NCI-H2196 treated with DMSO at 0.1 percent for 48 hours (cell line): Measurements from ENCODE around the gene ZGLP1.
A peak's percentile ranks its signal among the peaks of the same experiment; 100 is the strongest.

Experiments used
- DNase-seq: peaks from one replicate; lab custom pipeline; 2025; ENCODE audit not compliant: unreplicated experiment; lab: John Stamatoyannopoulos, UW

The ZGLP1 gene

DNA sequence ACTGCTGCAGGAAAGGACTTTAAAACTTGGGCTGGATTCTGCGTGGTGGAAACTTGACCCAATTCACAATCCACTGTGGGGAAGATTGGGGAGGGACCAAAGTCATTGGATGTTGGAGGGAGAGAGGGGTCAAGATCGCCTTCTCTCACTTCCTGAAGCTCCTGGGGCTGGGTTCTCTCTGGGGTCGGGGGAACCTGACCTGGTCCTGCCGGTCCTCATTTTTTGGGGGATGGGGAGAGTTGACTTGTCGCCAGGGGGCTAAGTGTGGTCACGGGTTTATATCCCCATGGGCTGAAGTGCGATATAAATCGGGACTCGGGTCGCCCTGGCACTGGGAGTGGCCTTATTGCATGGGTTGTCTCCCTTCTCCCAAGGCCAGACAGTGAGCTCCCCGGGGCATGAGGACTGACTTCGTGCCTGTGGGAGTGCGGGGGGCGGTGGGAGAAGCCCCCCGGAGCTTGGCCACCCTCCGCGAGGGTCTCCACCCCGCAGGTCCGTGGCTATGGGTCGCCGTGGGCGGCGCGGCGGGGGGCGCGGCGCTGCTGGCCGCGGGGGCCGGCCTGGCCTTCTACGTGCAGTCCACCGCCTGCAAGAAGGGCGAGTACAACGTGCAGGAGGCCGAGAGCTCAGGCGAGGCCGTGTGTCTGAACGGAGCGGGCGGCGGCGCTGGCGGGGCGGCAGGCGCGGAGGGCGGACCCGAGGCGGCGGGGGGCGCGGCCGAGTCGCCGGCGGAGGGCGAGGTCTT is 13.6 kb downstream of the ZGLP1 start:
- DNase-seq = no peak

DNA sequence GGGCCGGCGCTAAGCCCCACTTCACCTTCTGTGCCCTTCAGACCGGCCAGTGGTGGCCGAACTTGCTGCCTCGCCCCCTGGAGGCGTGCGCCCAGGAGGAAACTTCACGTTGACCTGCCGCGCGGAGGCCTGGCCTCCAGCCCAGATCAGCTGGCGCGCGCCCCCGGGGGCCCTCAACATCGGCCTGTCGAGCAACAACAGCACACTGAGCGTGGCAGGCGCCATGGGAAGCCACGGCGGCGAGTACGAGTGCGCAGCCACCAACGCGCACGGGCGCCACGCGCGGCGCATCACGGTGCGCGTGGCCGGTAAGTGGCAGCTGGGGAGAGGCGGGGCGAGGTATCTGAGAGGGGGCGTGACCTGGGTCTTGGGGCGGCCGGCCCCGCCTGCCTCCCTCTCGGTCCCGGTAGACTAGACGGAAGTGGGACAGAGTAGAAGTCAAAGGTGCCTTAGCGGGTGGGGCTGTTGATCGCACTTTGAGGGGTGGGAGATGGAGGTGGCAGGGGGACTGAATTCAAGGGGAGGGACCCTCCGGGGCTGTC is 14.2 kb downstream of the ZGLP1 start:
- no peak for DNase-seq

GRCh38 chr19:10294368-10294697 is 15.3 kb downstream of the ZGLP1 start:
- DNase-seq = no peak

GRCh38 chr19:10293637-10294367 is 15.8 kb downstream of the ZGLP1 start:
- no peak for DNase-seq

DNA sequence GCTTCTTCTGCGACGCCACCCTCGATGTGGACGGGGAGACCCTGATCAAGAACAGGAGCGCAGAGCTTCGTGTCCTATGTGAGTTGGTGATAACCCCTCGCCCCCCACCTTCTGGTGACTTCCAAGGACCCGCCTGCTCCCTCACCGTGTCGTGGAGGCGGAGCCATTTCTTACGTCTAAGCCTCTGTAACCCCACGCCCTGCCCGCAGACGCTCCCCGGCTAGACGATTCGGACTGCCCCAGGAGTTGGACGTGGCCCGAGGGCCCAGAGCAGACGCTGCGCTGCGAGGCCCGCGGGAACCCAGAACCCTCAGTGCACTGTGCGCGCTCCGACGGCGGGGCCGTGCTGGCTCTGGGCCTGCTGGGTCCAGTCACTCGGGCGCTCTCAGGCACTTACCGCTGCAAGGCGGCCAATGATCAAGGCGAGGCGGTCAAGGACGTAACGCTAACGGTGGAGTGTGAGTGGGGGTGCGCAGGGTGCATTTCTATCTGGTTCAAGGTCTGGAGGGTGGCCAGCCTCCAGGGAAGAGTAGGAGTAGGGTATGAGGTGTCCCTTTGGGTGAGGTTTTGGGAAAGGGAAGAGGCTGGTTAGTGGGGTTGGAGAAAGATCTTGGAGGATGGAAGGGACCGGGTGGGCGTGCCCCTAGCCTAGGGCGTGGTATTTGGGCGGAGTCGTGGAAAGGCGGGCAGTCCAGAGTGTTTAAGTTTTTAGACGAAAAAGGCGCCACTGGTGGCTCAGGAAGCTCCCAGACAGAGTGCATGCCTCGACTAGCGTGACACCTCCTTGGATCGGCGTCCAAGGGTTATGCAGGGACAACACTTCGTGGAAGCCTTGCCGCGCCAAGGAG is 16.6 kb downstream of the ZGLP1 start:
- no peak for DNase-seq

DNA sequence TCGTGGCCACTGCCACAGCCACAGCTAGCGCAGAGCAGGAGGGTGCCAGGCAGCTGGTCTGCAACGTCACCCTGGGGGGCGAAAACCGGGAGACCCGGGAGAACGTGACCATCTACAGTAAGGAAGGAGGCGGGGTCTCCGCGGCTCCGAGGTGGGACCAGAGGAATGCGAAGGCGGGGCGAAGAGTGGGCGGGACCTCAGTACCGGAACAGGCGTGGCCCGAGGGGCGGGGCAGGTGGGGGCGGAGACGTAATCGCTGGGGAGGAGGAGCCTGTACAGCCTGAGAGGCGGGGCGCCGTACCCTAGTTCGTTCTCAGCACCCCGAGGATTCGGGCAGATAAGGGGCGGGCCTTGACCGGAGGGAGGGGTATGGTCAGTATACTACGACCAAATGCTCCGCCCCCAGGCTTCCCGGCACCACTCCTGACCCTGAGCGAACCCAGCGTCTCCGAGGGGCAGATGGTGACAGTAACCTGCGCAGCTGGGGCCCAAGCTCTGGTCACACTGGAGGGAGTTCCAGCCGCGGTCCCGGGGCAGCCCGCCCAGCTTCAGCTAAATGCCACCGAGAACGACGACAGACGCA is 17.3 kb downstream of the ZGLP1 start:
- no peak for DNase-seq

DNA sequence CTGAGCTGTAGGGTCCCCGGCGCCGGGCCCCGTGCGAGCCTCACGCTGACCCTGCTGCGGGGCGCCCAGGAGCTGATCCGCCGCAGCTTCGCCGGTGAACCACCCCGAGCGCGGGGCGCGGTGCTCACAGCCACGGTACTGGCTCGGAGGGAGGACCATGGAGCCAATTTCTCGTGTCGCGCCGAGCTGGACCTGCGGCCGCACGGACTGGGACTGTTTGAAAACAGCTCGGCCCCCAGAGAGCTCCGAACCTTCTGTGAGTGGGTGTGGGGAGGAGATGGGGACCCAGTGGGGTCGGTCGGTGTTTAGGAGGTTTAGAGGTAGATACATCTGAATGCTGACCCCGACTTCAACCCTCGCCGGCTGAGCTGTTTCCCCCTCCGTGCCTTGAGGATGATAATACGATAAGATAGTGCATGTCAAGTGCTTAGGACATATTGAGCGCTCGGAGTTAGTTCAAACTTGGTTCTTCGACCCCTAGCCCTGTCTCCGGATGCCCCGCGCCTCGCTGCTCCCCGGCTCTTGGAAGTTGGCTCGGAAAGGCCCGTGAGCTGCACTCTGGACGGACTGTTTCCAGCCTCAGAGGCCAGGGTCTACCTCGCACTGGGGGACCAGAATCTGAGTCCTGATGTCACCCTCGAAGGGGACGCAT is 17.9 kb downstream of the ZGLP1 start:
- no peak for DNase-seq

- peak; percentile 21 for DNase-seq
Observed at GRCh38 chr19:10290876-10291553, 18.6 kb downstream of the ZGLP1 start.

DNA sequence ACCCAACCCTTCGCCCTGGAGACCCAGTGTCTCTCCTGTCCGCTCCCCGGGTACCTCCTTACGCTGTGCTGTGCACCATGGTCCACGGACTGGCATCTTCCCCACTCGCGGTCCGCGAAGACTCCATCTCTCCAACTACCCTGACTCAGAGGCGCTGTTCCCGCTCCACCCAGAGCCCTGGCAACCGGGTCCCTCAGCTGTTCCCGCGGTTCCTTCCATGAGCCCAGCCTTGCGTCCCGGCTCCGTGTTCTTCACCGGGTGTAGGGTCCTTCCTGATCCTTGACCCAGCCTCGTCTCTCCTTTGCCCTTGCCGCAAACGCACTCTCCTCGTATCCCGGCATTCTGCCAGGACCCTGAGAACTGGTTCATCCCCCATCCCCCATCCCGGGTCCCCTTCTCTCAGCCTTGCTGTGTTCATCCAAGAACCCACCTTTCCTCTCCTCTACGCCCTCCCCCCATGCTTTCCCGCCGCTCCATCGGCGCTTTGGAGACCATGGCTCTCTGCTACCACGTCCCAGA is 19.2 kb downstream of the ZGLP1 start:
- DNase-seq = no peak

DNA sequence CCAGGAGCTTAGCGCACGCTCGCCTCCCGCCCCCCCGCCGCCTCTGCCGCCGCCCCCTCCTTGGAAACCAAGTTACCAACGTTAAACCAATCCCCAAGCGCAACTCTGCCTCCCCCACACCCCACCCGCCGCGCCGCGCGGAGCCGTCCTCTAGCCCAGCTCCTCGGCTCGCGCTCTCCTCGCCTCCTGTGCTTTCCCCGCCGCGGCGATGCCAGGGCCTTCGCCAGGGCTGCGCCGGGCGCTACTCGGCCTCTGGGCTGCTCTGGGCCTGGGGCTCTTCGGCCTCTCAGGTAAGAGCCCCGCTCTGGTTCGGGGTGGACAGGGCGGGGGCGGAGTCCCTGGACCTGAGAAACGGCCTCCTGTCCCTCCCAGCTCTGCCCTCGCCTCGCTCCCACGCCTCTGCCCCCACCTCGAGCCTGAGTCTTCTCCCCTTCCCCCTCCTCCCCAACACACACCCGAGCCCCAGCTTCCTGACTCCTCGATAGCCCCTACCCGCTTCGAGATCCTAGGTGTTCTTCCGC is 19.7 kb downstream of the ZGLP1 start, which contains the start of gene ICAM5:
Gene ICAM5 (plus strand): TSS at position 117 of the 521 bp plus-strand sequence. CDS start 92 bp downstream, at position 209.
- peak; percentile 24 for DNase-seq

DNA sequence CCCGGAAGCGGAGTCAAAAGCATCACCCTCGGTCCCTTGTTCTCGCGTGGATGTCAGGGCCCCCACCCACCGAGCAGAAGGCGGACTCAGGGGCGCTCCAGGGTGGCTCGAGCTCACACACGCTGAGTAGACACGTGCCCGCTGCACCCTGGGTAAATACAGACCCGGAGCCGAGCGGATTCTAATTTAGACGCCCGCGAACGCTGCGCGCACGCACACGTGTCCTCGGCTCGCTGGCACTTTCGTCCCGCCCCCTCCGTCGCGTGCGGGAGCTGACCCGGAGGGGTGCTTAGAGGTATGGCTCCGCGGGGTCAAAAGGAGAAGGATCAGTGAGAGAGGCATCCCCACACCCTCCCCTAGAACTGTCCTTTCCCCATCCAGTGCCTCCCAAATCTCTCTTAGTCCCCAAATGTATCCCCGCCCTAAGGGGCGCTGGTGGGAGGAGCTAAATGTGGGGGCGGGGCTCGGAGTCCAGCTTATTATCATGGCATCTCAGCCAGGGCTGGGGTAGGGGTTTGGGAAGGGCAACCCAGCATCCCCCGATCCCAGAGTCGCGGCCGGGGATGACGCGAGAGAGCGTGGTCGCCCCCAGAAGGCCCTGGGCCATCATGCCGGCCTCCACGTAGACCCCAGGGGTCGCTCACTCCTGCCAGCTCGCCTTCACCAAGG is 20.3 kb downstream of the ZGLP1 start:
- peak; percentile 55 for DNase-seq

DNA sequence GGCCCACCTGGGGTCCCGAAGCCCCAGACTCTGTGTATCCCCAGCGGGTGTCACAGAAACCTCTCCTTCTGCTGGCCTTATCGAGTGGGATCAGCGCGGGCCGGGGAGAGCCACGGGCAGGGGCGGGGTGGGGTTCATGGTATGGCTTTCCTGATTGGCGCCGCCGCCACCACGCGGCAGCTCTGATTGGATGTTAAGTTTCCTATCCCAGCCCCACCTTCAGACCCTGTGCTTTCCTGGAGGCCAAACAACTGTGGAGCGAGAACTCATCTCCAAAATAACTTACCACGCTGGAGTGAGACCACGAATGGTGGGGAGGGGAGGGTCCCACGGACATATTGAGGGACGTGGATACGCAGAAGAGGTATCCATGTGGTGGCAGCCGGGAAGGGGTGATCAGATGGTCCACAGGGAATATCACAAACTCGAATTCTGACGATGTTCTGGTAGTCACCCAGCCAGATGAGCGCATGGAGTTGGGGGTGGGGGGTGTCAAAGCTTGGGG is 20.9 kb downstream of the ZGLP1 start:
- DNase-seq = peak; percentile 59

DNA sequence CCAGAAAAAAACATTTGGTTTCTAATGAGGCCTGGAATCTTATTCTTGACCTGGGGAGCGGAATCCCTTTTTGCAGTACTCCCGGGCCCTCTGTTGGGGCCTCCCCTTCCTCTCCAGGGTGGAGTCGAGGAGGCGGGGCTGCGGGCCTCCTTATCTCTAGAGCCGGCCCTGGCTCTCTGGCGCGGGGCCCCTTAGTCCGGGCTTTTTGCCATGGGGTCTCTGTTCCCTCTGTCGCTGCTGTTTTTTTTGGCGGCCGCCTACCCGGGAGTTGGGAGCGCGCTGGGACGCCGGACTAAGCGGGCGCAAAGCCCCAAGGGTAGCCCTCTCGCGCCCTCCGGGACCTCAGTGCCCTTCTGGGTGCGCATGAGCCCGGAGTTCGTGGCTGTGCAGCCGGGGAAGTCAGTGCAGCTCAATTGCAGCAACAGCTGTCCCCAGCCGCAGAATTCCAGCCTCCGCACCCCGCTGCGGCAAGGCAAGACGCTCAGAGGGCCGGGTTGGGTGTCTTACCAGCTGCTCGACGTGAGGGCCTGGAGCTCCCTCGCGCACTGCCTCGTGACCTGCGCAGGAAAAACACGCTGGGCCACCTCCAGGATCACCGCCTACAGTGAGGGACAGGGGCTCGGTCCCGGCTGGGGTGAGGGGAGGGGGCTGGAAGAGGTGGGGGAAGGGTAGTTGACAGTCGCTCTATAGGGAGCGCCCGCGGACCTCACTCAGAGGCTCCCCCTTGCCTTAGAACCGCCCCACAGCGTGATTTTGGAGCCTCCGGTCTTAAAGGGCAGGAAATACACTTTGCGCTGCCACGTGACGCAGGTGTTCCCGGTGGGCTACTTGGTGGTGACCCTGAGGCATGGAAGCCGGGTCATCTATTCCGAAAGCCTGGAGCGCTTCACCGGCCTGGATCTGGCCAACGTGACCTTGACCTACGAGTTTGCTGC is 22.5 kb downstream of the ZGLP1 start, which contains the start of gene ICAM4:
Gene ICAM4 (plus strand): TSS at position 153 of the 935 bp plus-strand sequence. CDS start 58 bp downstream, at position 211.
- DNase-seq = no peak

- DNase-seq = no peak
Observed at GRCh38 chr19:10285393-10285792, 24.2 kb downstream of the ZGLP1 start.

DNA sequence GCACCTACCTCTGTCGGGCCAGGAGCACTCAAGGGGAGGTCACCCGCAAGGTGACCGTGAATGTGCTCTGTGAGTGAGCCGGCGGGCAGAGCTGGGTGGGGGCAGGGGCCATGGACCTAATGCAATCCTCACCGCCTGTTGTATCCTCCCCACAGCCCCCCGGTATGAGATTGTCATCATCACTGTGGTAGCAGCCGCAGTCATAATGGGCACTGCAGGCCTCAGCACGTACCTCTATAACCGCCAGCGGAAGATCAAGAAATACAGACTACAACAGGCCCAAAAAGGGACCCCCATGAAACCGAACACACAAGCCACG is 24.7 kb downstream of the ZGLP1 start:
- no peak for DNase-seq

- DNase-seq = no peak
Observed at GRCh38 chr19:10284065-10284959, 25.3 kb downstream of the ZGLP1 start.
